Measurements from ENCODE around the gene ATP8B3. TPM values are rescaled to one million over a fixed set of nuclear protein-coding genes. Genes with fewer than 3 reads are reported as not detected.

The ATP8B3 gene
- total RNA-seq (1.3 TPM), polyA plus RNA-seq (3.6 TPM)
- long read RNA-seq, donor 1, result 0 reads
- long read RNA-seq, donor 2, result 0 reads
- long read RNA-seq, donor 3, result 0 reads
- long read RNA-seq, donor 4, result 0 reads
- long read RNA-seq, donor 5, result 0 reads
- long read RNA-seq, donor 6, result 0 reads
- long read RNA-seq, donor 7, result 0 reads
- long read RNA-seq, donor 8, result 0 reads
- long read RNA-seq, donor 9, result 0 reads
- long read RNA-seq, donor 10, result 0 reads

- Histone ChIP-seq H3K4me1 (ENCODE audit: control insufficient read depth in 2 of 2, insufficient read depth in 2 of 2, low read length in 2 of 2) (peaks cover 5 to 17% of the 10 kb centered on the region in 2 donors), H3K27ac (ENCODE audit: low read depth in 1 of 2, low read length in 1 of 2) (peak within 1 kb of the TSS; percentile 39 to 61), H3K4me3 (ENCODE audit: low read length in 2 of 2) (peak within 1 kb of the TSS; percentile 61 to 66), H3K27me3 (ENCODE audit: control insufficient read depth in 2 of 2, insufficient read depth in 1 of 2, low read length in 1 of 2) (peaks cover 0 to 4% of the 10 kb centered on the region in 2 donors), H3K9me3 (ENCODE audit: control insufficient read depth in 2 of 2, insufficient read depth in 1 of 2, low read length in 1 of 2) (no peaks in the 10 kb centered on the region), H3K36me3 (ENCODE audit: control insufficient read depth in 2 of 2, insufficient read depth in 2 of 2, low read length in 1 of 2) (peaks cover 19 to 23% of the 10 kb centered on the region in 2 donors)
- 2% methylated on average over 48 of the region's 48 CpGs for WGBS
- peak in 5 of 9 donors; percentile 15 to 78 (median 48) for DNase-seq (ENCODE audit: low read depth in 6 of 9, low spot score in 9 of 9)
Observed at GRCh38 chr19:1811942-1812425, at the start of gene ATP8B3. TSS of gene ATP8B3 (minus strand) at chr19:1812276. CDS start at chr19:1811736, 540 bp downstream.

- 68% methylated on average over 23 of the region's 23 CpGs for WGBS
Observed at GRCh38 chr19:1861599-1862031, 49.5 kb upstream of the ATP8B3 start.

GRCh38 chr19:1860821-1861598 lies 48.9 kb upstream of the ATP8B3 start:
- no peak for DNase-seq (ENCODE audit: low read depth in 6 of 9, low spot score in 9 of 9)
- Histone ChIP-seq H3K9me3 (ENCODE audit: control insufficient read depth in 2 of 2, insufficient read depth in 1 of 2, low read length in 1 of 2) (peaks cover 0 to 7% of the 10 kb centered on the region in 2 donors), H3K4me3 (ENCODE audit: low read length in 2 of 2) (peak overlapping the region in 1 of 2 donors; percentile 53), H3K36me3 (ENCODE audit: control insufficient read depth in 2 of 2, insufficient read depth in 2 of 2, low read length in 1 of 2) (no peaks in the 10 kb centered on the region), H3K4me1 (ENCODE audit: control insufficient read depth in 2 of 2, insufficient read depth in 2 of 2, low read length in 2 of 2) (peaks cover 42 to 76% of the 10 kb centered on the region in 2 donors), H3K27me3 (ENCODE audit: control insufficient read depth in 2 of 2, insufficient read depth in 1 of 2, low read length in 1 of 2) (peaks cover 0 to 20% of the 10 kb centered on the region in 2 donors), H3K27ac (ENCODE audit: low read depth in 1 of 2, low read length in 1 of 2) (no peak overlapping the region)
- WGBS, result 89% methylated on average over 28 of the region's 28 CpGs

More at GRCh38 chr19:1861599-1862031, 49.5 kb upstream of the ATP8B3 start:
- Histone ChIP-seq H3K4me3 (ENCODE audit: low read length in 2 of 2) (peak overlapping the region in 1 of 2 donors; percentile 53), H3K9me3 (ENCODE audit: control insufficient read depth in 2 of 2, insufficient read depth in 1 of 2, low read length in 1 of 2) (peaks cover 0 to 3% of the 10 kb centered on the region in 2 donors), H3K27ac (ENCODE audit: low read depth in 1 of 2, low read length in 1 of 2) (peak overlapping the region in 1 of 2 donors; percentile 17), H3K4me1 (ENCODE audit: control insufficient read depth in 2 of 2, insufficient read depth in 2 of 2, low read length in 2 of 2) (peaks cover 39 to 70% of the 10 kb centered on the region in 2 donors), H3K27me3 (ENCODE audit: control insufficient read depth in 2 of 2, insufficient read depth in 1 of 2, low read length in 1 of 2) (peaks cover 0 to 20% of the 10 kb centered on the region in 2 donors), H3K36me3 (ENCODE audit: control insufficient read depth in 2 of 2, insufficient read depth in 2 of 2, low read length in 1 of 2) (no peaks in the 10 kb centered on the region)
- DNase-seq (ENCODE audit: low read depth in 6 of 9, low spot score in 9 of 9), result no peak

GRCh38 chr19:1860042-1860775 lies 48.1 kb upstream of the ATP8B3 start:
- H3K27ac ChIP-seq (ENCODE audit: low read depth in 1 of 2, low read length in 1 of 2), result no peak overlapping the region

GRCh38 chr19:1859331-1859781 lies 47.3 kb upstream of the ATP8B3 start:
- Histone ChIP-seq H3K27ac (ENCODE audit: low read depth in 1 of 2, low read length in 1 of 2) (peak overlapping the region in 1 of 2 donors; percentile 43), H3K36me3 (ENCODE audit: control insufficient read depth in 2 of 2, insufficient read depth in 2 of 2, low read length in 1 of 2) (no peaks in the 10 kb centered on the region), H3K4me3 (ENCODE audit: low read length in 2 of 2) (no peak overlapping the region), H3K9me3 (ENCODE audit: control insufficient read depth in 2 of 2, insufficient read depth in 1 of 2, low read length in 1 of 2) (peaks cover 0 to 7% of the 10 kb centered on the region in 2 donors), H3K4me1 (ENCODE audit: control insufficient read depth in 2 of 2, insufficient read depth in 2 of 2, low read length in 2 of 2) (peaks cover 53 to 84% of the 10 kb centered on the region in 2 donors), H3K27me3 (ENCODE audit: control insufficient read depth in 2 of 2, insufficient read depth in 1 of 2, low read length in 1 of 2) (peaks cover 0 to 20% of the 10 kb centered on the region in 2 donors)
- DNase-seq (ENCODE audit: low read depth in 6 of 9, low spot score in 9 of 9), result no peak
- 87% methylated on average over 18 of the region's 18 CpGs for WGBS

More at GRCh38 chr19:1860042-1860775, 48.1 kb upstream of the ATP8B3 start:
- peak in 1 of 9 donors; percentile 78 for DNase-seq (ENCODE audit: low read depth in 6 of 9, low spot score in 9 of 9)
- H3K4me3 ChIP-seq (ENCODE audit: low read length in 2 of 2), result no peak overlapping the region
- H3K36me3 ChIP-seq (ENCODE audit: control insufficient read depth in 2 of 2, insufficient read depth in 2 of 2, low read length in 1 of 2), result no peaks in the 10 kb centered on the region
- H3K4me1 ChIP-seq (ENCODE audit: control insufficient read depth in 2 of 2, insufficient read depth in 2 of 2, low read length in 2 of 2), result peaks cover 49 to 82% of the 10 kb centered on the region in 2 donors
- H3K9me3 ChIP-seq (ENCODE audit: control insufficient read depth in 2 of 2, insufficient read depth in 1 of 2, low read length in 1 of 2), result peaks cover 0 to 7% of the 10 kb centered on the region in 2 donors
- 75% methylated on average over 32 of the region's 32 CpGs for WGBS
- peaks cover 0 to 20% of the 10 kb centered on the region in 2 donors for H3K27me3 ChIP-seq (ENCODE audit: control insufficient read depth in 2 of 2, insufficient read depth in 1 of 2, low read length in 1 of 2)

GRCh38 chr19:1858412-1859081 lies 46.5 kb upstream of the ATP8B3 start:
- Histone ChIP-seq H3K9me3 (ENCODE audit: control insufficient read depth in 2 of 2, insufficient read depth in 1 of 2, low read length in 1 of 2) (peaks cover 0 to 7% of the 10 kb centered on the region in 2 donors), H3K4me1 (ENCODE audit: control insufficient read depth in 2 of 2, insufficient read depth in 2 of 2, low read length in 2 of 2) (peaks cover 59 to 89% of the 10 kb centered on the region in 2 donors), H3K27me3 (ENCODE audit: control insufficient read depth in 2 of 2, insufficient read depth in 1 of 2, low read length in 1 of 2) (peaks cover 0 to 20% of the 10 kb centered on the region in 2 donors), H3K36me3 (ENCODE audit: control insufficient read depth in 2 of 2, insufficient read depth in 2 of 2, low read length in 1 of 2) (no peaks in the 10 kb centered on the region), H3K27ac (ENCODE audit: low read depth in 1 of 2, low read length in 1 of 2) (peak overlapping the region in 1 of 2 donors; percentile 87), H3K4me3 (ENCODE audit: low read length in 2 of 2) (no peak overlapping the region)
- WGBS, result 50% methylated on average over 10 of the region's 10 CpGs
- peak in 1 of 9 donors; percentile 63 for DNase-seq (ENCODE audit: low read depth in 6 of 9, low spot score in 9 of 9)

- H3K4me3 ChIP-seq (ENCODE audit: low read length in 2 of 2), result peak overlapping the region; percentile 24 to 53
- H3K27me3 ChIP-seq (ENCODE audit: control insufficient read depth in 2 of 2, insufficient read depth in 1 of 2, low read length in 1 of 2), result peaks cover 0 to 20% of the 10 kb centered on the region in 2 donors
- H3K36me3 ChIP-seq (ENCODE audit: control insufficient read depth in 2 of 2, insufficient read depth in 2 of 2, low read length in 1 of 2), result no peaks in the 10 kb centered on the region
- H3K27ac ChIP-seq (ENCODE audit: low read depth in 1 of 2, low read length in 1 of 2), result peak overlapping the region; percentile 74 to 87
- peaks cover 64 to 97% of the 10 kb centered on the region in 2 donors for H3K4me1 ChIP-seq (ENCODE audit: control insufficient read depth in 2 of 2, insufficient read depth in 2 of 2, low read length in 2 of 2)
- no peak for DNase-seq (ENCODE audit: low read depth in 6 of 9, low spot score in 9 of 9)
- whole genome bisulfite sequencing, result 60% methylated on average over 16 of the region's 16 CpGs
- peaks cover 0 to 7% of the 10 kb centered on the region in 2 donors for H3K9me3 ChIP-seq (ENCODE audit: control insufficient read depth in 2 of 2, insufficient read depth in 1 of 2, low read length in 1 of 2)
Observed at GRCh38 chr19:1857648-1858326, 45.7 kb upstream of the ATP8B3 start.
